ENCODE results near the gene PIAS1. TPM values are rescaled to one million over a fixed set of nuclear protein-coding genes. Genes with fewer than 3 reads are reported as not detected.

Gene PIAS1
- polyA plus RNA-seq, 2 of the 4 experiments (the other 2 are of a cell fraction): 23.2 to 49.5 TPM

DNA sequence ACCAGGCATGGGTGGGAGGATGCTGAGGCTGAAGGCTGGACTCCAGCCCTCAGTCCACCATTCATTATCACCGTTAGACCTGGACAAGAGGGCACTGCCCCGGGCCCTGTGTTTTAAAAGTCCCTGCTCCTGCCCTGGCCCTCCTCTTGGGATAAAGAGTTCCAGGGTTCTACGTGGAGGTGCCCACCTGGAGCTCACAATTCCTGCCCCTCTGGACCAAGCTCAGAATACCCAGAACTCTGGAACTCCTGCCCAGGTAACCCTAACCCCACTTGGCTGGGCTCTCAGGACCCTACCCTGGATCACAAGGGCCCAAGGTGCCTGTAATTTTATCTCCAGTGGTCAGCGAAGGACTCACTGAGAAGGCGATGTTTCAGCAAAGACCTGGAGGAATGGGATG, 149.8 kb downstream of the PIAS1 start:
- TF ChIP-seq HDAC2 (IDR thresholded peaks at IDR 0.05) (no peak), CHD2 (IDR thresholded peaks at IDR 0.05; ENCODE audit: low read length, partially characterized antibody) (no peak), RFX5 (IDR thresholded peaks at IDR 0.05) (no peak), ZSCAN20 (CRISPR knock-in tag; IDR thresholded peaks at IDR 0.05) (no peak), NPAS2 (CRISPR knock-in tag; IDR thresholded peaks at IDR 0.05; ENCODE audit: borderline replicate concordance) (no peak), POLR2A (IDR thresholded peaks at IDR 0.05; ENCODE audit: low read length) (no peak), ESRRA (IDR thresholded peaks at IDR 0.05; ENCODE audit: borderline replicate concordance, low read length) (no peak), KDM1A (IDR thresholded peaks at IDR 0.05; ENCODE audit: low read depth) (no peak), EHMT2 (IDR thresholded peaks at IDR 0.05; ENCODE audit: low read depth) (no peak), ZNF302 (CRISPR knock-in tag; IDR thresholded peaks at IDR 0.05) (no peak)
- TF ChIP-seq, protein P1, sequence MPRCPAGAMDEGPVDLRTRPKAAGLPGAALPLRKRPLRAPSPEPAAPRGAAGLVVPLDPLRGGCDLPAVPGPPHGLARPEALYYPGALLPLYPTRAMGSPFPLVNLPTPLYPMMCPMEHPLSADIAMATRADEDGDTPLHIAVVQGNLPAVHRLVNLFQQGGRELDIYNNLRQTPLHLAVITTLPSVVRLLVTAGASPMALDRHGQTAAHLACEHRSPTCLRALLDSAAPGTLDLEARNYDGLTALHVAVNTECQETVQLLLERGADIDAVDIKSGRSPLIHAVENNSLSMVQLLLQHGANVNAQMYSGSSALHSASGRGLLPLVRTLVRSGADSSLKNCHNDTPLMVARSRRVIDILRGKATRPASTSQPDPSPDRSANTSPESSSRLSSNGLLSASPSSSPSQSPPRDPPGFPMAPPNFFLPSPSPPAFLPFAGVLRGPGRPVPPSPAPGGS (IDR thresholded peaks at IDR 0.05): no peak
- TF ChIP-seq, protein P2, sequence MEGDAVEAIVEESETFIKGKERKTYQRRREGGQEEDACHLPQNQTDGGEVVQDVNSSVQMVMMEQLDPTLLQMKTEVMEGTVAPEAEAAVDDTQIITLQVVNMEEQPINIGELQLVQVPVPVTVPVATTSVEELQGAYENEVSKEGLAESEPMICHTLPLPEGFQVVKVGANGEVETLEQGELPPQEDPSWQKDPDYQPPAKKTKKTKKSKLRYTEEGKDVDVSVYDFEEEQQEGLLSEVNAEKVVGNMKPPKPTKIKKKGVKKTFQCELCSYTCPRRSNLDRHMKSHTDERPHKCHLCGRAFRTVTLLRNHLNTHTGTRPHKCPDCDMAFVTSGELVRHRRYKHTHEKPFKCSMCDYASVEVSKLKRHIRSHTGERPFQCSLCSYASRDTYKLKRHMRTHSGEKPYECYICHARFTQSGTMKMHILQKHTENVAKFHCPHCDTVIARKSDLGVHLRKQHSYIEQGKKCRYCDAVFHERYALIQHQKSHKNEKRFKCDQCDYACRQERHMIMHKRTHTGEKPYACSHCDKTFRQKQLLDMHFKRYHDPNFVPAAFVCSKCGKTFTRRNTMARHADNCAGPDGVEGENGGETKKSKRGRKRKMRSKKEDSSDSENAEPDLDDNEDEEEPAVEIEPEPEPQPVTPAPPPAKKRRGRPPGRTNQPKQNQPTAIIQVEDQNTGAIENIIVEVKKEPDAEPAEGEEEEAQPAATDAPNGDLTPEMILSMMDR (IDR thresholded peaks at IDR 0.05): no peak
- FAIRE-seq (no peak), ATAC-seq (no peak), DNase-seq (ENCODE audit: low read depth in 1 of 2, low spot score in 1 of 2) (no peak)
- 96% methylated on average over 5 of the region's 5 CpGs for WGBS (ENCODE audit: missing lambda C conversion rate)
- no peak overlapping the region for H3K27ac ChIP-seq
- no peak overlapping the region for H3K4me2 ChIP-seq
- H3K4me1 ChIP-seq: peaks cover 4% of the 10 kb centered on the region; the same call in 1 of the 3 replicates
- POLR2A ChIA-PET: no interaction called here
- no peaks in the 10 kb centered on the region for H3K9me3 ChIP-seq
- no peak overlapping the region for H3K4me3 ChIP-seq
- CTCF ChIA-PET: interaction anchor here (0.5 to 2.7 kb wide), 5 partner anchors 9 to 415 kb away, joined by 3 to 9 read pairs (median 3); no protein-coding TSS in a partner anchor

DNA sequence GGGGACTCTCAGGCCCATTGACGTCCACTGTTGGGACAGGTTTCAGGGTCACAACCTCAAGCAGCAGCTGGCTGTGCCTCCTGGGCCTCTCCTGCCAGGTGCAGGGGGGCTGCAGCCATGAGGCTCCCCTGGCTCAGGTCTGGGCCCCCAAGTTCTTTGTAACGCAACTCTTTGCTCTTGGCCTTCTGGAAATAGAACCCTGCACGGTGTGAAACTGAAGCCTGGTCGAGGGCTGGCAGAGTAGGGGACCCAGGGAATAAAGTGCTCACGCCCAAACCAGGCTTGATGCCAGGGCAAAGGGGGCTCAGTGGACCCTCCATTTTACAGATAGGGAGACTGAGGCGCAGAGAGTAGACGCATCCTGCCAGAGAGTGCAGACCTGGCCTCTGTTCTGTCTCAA, 150.2 kb downstream of the PIAS1 start:
- CTCF ChIA-PET: interaction anchor here (0.9 to 2.7 kb wide), 4 partner anchors 9 to 341 kb away, joined by 3 to 9 read pairs (median 3); no protein-coding TSS in a partner anchor
- POLR2A ChIA-PET: no interaction called here
- no peaks in the 10 kb centered on the region for H3K9me3 ChIP-seq
- FAIRE-seq (no peak), DNase-seq (ENCODE audit: low read depth in 1 of 2, low spot score in 1 of 2) (no peak), ATAC-seq (no peak)
- WGBS (ENCODE audit: missing lambda C conversion rate): 96% methylated on average over 7 of the region's 7 CpGs
- H3K4me1 ChIP-seq: peaks cover 4% of the 10 kb centered on the region; the same call in 1 of the 3 replicates
- TF ChIP-seq MAFK (IDR thresholded peaks at IDR 0.05; ENCODE audit: partially characterized antibody): no peak
- TF ChIP-seq, protein P3, sequence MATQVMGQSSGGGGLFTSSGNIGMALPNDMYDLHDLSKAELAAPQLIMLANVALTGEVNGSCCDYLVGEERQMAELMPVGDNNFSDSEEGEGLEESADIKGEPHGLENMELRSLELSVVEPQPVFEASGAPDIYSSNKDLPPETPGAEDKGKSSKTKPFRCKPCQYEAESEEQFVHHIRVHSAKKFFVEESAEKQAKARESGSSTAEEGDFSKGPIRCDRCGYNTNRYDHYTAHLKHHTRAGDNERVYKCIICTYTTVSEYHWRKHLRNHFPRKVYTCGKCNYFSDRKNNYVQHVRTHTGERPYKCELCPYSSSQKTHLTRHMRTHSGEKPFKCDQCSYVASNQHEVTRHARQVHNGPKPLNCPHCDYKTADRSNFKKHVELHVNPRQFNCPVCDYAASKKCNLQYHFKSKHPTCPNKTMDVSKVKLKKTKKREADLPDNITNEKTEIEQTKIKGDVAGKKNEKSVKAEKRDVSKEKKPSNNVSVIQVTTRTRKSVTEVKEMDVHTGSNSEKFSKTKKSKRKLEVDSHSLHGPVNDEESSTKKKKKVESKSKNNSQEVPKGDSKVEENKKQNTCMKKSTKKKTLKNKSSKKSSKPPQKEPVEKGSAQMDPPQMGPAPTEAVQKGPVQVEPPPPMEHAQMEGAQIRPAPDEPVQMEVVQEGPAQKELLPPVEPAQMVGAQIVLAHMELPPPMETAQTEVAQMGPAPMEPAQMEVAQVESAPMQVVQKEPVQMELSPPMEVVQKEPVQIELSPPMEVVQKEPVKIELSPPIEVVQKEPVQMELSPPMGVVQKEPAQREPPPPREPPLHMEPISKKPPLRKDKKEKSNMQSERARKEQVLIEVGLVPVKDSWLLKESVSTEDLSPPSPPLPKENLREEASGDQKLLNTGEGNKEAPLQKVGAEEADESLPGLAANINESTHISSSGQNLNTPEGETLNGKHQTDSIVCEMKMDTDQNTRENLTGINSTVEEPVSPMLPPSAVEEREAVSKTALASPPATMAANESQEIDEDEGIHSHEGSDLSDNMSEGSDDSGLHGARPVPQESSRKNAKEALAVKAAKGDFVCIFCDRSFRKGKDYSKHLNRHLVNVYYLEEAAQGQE (IDR thresholded peaks at IDR 0.05): no peak
- no peak for TF ChIP-seq GATA3 (IDR thresholded peaks at IDR 0.05; ENCODE audit: borderline replicate concordance)
- TF ChIP-seq, protein P2 (IDR thresholded peaks at IDR 0.05): no peak
- TF ChIP-seq TFCP2L1 (CRISPR knock-in tag; IDR thresholded peaks at IDR 0.05): no peak
- no peak for TF ChIP-seq RARB (CRISPR knock-in tag; IDR thresholded peaks at IDR 0.05)
- no peak for TF ChIP-seq CBX8 (IDR thresholded peaks at IDR 0.05)
- no peak for TF ChIP-seq EHMT2 (IDR thresholded peaks at IDR 0.05; ENCODE audit: low read depth)
- TF ChIP-seq MAZ (IDR thresholded peaks at IDR 0.05; ENCODE audit: borderline replicate concordance, low read depth, low read length): no peak
- TF ChIP-seq HOXB5 (CRISPR knock-in tag; IDR thresholded peaks at IDR 0.05): no peak
- TF ChIP-seq TP53 (CRISPR knock-in tag; IDR thresholded peaks at IDR 0.05): no peak
- no peak overlapping the region for H3K4me3 ChIP-seq
- H3K4me2 ChIP-seq: no peak overlapping the region
- no peak overlapping the region for H3K27ac ChIP-seq
